ENCODE results near the gene SLC38A11.

The SLC38A11 gene

GRCh38 chr2:164846276-164846675 is 109.0 kb downstream of the SLC38A11 start:
- no peak for DNase-seq (ENCODE audit: extremely low read depth in 1 of 2, low read depth in 1 of 2)
